ENCODE results near the gene MS4A6E. TPM values are rescaled to one million over a fixed set of nuclear protein-coding genes. Genes with fewer than 3 reads are reported as not detected.

Gene MS4A6E
- total RNA-seq, 1 experiment from 2014 or later = not detected

DNA sequence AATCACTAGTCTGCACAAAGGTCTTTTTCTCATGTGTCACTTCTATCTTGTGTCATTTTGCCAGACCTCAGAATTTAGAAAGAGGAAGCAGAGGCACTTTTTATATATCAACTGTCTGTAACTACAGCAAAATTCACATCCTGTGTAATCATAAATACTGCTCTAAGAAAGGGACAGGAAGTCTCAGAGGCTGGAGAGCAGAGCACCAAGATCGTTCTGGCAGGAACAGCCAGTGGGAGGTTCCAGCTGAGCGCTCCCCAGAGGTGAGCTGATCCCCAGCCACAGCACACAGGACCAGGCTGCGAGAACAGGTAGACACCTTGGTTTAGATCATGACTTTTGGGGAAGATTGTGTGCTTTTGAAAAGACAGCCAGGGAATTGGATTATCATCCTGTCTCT lies 51.3 kb downstream of the MS4A6E start, which contains the start of gene MS4A7:
Gene MS4A7 (plus strand): TSS at position 179 of the 400 bp plus-strand sequence. CDS start 4,610 bp downstream, outside the sequence.
- no peak within 1 kb of the TSS for H2AFZ ChIP-seq (ENCODE audit: low read depth, low read length, poor library complexity, severe bottlenecking)
- no peaks in the 10 kb centered on the region for H3K9me2 ChIP-seq (ENCODE audit: insufficient read depth)
- H3K4me2 ChIP-seq (ENCODE audit: low read length) = no peak within 1 kb of the TSS
- ChIA-PET RAD21 (ENCODE audit: low non-redundant PET in 1 of 2, low total read pairs in 2 of 2, uncharacterized antibody in 2 of 2, unreplicated experiment in 2 of 2) (no interaction called here), POLR2A (no interaction called here), CTCF (interaction anchor here (1.0 kb wide), 1 partner anchor 15 kb away, joined by 3 read pairs; no protein-coding TSS in a partner anchor)
- H3K27ac ChIP-seq (ENCODE audit: low read depth, low read length) = no peak within 1 kb of the TSS
- TF ChIP-seq, protein P1, sequence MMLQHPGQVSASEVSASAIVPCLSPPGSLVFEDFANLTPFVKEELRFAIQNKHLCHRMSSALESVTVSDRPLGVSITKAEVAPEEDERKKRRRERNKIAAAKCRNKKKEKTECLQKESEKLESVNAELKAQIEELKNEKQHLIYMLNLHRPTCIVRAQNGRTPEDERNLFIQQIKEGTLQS (IDR thresholded peaks at IDR 0.05) = no peak
- TF ChIP-seq ZBTB33 (IDR thresholded peaks at IDR 0.05; ENCODE audit: extremely low read depth, insufficient replicate concordance, low read length) (no peak), JUND (IDR thresholded peaks at IDR 0.05) (no peak), ZFX (IDR thresholded peaks at IDR 0.05) (no peak), EZH2phosphoT487 (IDR thresholded peaks at IDR 0.05; ENCODE audit: borderline replicate concordance) (no peak), EZH2 (IDR thresholded peaks at IDR 0.05) (no peak), POLR2AphosphoS5 (IDR thresholded peaks at IDR 0.05; ENCODE audit: low read depth, low read length) (no peak), SIN3A (IDR thresholded peaks at IDR 0.05; ENCODE audit: low read depth) (no peak), EGR1 (IDR thresholded peaks at IDR 0.05; ENCODE audit: low read depth) (no peak), ELF1 (IDR thresholded peaks at IDR 0.05; ENCODE audit: borderline replicate concordance, low read depth) (no peak), SRF (IDR thresholded peaks at IDR 0.05; ENCODE audit: low read depth) (no peak), MAX (IDR thresholded peaks at IDR 0.05) (no peak), FOSL1 (IDR thresholded peaks at IDR 0.05; ENCODE audit: low read depth) (no peak), CBX3 (IDR thresholded peaks at IDR 0.05; ENCODE audit: low read depth) (no peak), TCF7L2 (IDR thresholded peaks at IDR 0.05; ENCODE audit: borderline replicate concordance, extremely low read depth, insufficient read depth, insufficient read length) (no peak), CEBPB (IDR thresholded peaks at IDR 0.05; ENCODE audit: low read depth) (no peak), POLR2A (IDR thresholded peaks at IDR 0.05; ENCODE audit: borderline replicate concordance, extremely low read depth, insufficient read depth, insufficient read length) (no peak), ZNF274 (IDR thresholded peaks at IDR 0.05; ENCODE audit: low read depth, low read length) (no peak), CTCF (IDR thresholded peaks at IDR 0.05 in 2 of 3, conservative IDR thresholded peaks at IDR 0.05 in 1 of 3; ENCODE audit: borderline replicate concordance in 1 of 3, insufficient read depth in 1 of 3, low read depth in 2 of 3, low read length in 2 of 3) (no peak)
- TF ChIP-seq, protein P2, sequence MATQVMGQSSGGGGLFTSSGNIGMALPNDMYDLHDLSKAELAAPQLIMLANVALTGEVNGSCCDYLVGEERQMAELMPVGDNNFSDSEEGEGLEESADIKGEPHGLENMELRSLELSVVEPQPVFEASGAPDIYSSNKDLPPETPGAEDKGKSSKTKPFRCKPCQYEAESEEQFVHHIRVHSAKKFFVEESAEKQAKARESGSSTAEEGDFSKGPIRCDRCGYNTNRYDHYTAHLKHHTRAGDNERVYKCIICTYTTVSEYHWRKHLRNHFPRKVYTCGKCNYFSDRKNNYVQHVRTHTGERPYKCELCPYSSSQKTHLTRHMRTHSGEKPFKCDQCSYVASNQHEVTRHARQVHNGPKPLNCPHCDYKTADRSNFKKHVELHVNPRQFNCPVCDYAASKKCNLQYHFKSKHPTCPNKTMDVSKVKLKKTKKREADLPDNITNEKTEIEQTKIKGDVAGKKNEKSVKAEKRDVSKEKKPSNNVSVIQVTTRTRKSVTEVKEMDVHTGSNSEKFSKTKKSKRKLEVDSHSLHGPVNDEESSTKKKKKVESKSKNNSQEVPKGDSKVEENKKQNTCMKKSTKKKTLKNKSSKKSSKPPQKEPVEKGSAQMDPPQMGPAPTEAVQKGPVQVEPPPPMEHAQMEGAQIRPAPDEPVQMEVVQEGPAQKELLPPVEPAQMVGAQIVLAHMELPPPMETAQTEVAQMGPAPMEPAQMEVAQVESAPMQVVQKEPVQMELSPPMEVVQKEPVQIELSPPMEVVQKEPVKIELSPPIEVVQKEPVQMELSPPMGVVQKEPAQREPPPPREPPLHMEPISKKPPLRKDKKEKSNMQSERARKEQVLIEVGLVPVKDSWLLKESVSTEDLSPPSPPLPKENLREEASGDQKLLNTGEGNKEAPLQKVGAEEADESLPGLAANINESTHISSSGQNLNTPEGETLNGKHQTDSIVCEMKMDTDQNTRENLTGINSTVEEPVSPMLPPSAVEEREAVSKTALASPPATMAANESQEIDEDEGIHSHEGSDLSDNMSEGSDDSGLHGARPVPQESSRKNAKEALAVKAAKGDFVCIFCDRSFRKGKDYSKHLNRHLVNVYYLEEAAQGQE (IDR thresholded peaks at IDR 0.05; ENCODE audit: low read depth) = no peak
- H3K79me2 ChIP-seq (ENCODE audit: insufficient read depth, low read length) = no peaks in the 10 kb centered on the region
- no peak for ATAC-seq
- no peak for DNase-seq (ENCODE audit: low read depth, low spot score)
- H3K9ac ChIP-seq (ENCODE audit: low read length) = no peak within 1 kb of the TSS
- no peaks in the 10 kb centered on the region for H3K4me1 ChIP-seq (ENCODE audit: control insufficient read depth in 1 of 2, insufficient read depth in 2 of 2, low read length in 2 of 2)
- no peak within 1 kb of the TSS for H3K4me3 ChIP-seq (replicated peaks in 1 of 2; ENCODE audit: low read depth in 1 of 2, low read length in 2 of 2)
- no TSS peak for BruUV-seq (replicated peaks)
- H3K27me3 ChIP-seq (ENCODE audit: insufficient read depth, low read length) = no peaks in the 10 kb centered on the region
- H3K9me3 ChIP-seq (ENCODE audit: control insufficient read depth in 1 of 2, insufficient read depth in 1 of 2, low read depth in 1 of 2, low read length in 2 of 2) = no peaks in the 10 kb centered on the region
- H4K20me1 ChIP-seq (ENCODE audit: insufficient read depth) = no peaks in the 10 kb centered on the region
- H3K36me3 ChIP-seq (ENCODE audit: control insufficient read depth in 1 of 2, insufficient read depth in 2 of 2, low read length in 2 of 2) = no peaks in the 10 kb centered on the region
- intact Hi-C loops (cut with micrococcal nuclease) = no loop called here

All from HCT116 (cell line).